ENCODE measurements around the gene PSD2.

Gene PSD2

GRCh38 chr5:139814191-139814601 lies 18.6 kb downstream of the PSD2 start:
- no peak for DNase-seq

DNA sequence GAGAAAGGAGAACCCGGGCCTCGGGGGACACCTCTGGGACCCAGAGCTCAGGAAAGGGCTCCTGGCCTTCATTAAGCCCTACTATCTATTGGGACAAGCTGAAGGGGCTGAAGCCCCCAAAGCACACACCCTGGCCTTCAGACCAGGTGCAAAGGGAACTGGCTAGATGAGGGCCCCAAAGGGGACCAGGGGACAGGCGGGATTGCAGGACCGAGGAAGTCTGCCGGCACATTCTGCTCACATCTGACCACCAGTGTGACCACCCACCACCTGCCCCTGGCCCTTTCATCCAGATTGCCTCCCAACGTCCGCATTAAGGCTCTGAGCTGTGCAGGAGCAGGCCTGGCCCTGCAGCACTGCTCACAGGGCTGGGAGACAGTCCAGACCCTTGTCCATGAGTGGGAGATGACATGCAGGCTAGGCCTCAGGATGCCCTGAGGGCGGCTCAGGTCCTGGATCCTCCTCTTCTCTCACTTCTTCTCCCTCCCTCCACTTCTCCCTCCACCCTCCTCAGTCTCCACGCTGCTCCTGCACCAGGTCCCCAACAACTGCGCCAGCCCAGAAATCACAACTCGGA lies 19.2 kb downstream of the PSD2 start:
- DNase-seq, result no peak

DNA sequence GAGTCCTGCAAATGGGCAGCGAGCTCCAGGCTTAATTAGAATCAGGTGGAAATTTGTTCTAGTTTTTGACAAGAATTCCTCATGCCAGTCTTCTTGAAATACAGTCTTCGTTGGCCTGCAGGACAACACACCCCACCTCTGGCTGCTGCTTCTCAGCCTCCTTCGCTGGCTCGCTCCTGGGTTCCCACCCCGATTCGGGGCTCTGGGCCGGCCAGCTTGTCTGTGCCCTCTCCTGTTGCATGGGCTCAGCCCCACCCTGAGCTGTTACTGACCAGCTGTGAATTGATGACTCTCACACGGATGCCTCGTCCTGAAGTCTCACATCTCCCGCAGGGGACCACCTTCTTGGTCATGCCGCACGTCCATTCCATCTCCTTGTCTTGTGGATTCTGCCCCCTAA lies 21.0 kb downstream of the PSD2 start:
- no peak for DNase-seq

DNA sequence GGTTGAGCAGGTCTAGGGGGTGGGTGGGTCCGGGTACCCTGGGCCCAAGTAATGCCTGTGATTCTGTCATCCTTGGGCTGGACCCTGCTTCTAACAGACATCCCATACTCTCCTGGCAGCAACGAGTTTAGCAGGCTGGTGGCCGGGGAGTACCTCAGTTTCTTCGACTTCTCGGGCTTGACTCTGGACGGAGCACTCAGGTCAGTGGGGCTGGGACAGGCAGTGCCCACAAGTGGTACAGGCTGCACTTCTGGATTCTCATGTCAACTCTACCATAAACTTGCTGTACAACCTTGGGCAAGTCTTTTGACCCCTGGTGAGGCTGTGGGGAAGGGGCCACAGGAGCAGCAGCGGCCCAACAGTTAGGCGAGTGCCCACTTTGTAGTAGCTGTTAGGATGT lies 21.8 kb downstream of the PSD2 start:
- no peak for DNase-seq

GRCh38 chr5:139817970-139818369 lies 22.4 kb downstream of the PSD2 start:
- no peak for DNase-seq

DNA sequence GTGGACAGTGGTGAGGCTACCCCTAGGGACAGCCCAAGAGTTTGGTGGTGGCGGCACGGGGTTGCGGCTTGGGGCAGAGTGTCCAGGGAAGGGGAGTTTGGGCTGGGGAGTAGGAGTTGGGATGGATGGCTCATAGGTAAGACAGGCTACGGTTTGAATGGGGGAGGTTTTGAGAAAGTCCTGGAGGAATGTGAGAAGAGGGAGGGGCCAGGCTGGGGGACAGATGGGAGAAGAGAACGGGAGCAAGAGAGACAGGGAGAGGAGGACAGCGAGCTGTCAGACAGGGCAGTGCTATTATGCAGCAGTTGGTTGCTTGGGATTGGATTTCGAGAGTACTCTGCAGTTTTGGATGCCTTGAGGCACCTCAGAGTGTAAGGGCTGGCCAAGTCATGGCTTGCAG lies 24.5 kb downstream of the PSD2 start:
- no peak for DNase-seq

- no peak for DNase-seq
Observed at GRCh38 chr5:139820606-139821005, 25.0 kb downstream of the PSD2 start.

DNA sequence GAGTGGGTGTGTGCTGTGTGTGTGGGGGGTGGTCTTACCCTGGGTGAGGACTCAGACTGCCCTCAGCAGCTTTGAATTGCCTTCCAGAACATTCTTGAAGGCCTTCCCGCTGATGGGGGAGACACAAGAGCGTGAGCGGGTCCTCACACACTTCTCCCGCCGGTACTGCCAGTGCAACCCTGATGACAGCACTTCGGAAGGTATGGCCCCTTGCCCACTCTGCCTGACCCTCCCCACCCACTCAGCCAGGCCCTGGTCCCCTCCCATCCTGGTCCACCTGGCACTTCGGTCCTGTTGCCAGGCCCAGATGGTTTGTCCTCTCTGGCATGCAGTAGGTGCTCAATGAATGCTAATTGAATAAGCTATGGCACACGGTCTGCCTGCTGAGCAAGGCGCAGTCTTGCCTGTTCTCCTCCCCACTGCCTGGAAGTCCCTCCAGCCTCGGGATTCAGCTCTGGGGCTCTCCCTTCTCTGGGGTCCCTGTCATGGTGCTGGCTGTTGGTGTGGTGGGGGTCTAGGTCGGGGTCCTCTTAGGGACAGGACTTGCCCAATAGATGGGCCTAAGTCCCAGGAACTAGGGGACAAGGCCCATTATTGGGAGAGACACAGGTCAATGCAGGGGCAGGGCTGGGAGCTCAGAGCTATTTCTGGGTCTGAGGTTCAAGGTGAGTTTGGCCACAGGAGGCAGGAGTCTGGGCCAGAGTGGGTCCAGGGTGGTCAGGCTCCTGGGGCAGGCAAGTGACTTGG lies 26.4 kb downstream of the PSD2 start:
- no peak for DNase-seq

DNA sequence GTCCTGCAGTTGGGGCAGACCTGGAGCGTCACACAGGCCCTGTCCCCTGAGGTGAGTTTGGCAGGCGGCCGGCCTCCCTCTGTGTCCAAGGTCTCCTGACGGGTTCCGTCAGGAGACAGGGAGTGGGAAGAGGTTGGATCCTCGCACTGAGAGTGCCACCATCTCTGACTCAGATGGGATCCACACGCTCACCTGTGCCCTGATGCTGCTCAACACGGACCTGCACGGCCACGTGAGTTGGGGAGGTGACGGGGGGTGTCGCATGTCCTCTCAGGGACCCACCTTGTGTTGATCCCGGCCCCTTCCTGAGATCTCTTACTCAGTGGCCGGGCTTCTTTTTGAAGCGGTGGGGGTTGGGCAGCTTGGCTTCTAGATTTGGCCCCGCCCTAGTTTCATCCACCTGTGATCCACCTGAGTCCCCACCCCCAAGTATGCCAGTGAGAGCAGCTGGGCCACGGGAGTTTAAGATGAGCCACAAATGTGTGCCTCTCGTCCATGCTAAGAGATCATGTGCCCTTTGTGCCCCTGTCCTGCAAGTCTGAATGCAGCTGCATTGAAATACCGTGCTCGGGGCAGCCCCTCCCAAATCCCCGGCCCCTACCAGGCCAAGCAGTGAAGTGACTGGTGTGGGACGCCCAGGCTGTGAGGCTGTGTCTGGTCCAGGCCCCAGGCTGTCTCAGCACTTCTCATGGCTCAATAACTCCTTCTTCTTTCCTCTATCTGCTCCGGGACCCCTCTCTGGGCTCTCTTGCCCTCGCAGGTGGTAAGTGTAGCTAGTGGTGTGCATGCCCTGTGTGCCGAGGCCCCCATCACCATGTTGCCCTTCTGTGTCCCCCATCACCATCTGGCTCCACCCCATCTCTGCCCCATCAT lies 27.2 kb downstream of the PSD2 start:
- no peak for DNase-seq

DNA sequence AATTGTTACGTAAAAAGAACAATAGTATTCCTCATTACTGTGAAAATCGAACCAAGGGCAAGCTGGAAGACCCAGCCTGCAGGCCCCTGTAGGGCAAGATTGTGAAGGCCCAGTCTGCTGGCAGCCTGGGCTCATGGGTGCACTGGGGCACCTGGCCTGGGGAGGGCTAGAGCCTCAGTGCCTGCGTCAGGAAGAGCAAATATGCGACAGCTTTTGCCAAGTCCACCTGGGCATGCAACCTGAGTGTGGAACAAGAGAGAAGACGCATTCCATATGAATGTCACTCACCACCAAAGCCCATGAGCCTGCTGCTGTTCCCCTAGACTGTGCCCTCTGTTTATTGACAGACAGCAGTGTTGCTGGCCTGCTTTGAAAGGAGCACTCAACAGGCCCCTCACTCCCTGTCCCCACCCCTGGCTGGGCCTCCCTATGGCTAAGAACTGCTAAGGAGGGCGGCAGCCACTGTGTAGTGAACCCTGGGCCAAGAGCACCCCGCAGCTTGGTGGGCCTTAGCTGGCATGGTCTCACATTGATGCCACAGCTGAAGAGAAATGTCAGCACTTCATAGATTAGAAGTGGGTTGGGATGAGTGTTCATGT lies 28.2 kb downstream of the PSD2 start:
- DNase-seq, result no peak

DNA sequence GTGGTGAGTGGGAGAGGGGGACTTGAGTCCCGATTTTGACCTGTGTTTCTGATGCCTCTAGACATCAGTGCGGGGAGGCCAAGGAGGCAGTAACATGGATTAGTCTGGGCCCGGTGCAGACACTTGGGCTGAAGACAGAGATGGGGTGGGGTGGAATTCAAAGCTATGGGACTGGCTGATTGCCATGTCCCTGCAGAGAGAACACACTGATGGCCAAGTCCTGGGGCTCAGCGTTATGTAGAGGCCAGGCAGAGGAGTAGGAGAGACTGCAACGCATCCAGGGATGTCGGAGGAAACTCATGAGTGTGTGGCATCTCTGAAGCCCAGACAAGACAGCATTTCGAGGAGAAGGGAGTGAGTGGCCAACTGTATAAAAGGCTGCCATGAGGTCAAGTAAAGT lies 30.1 kb downstream of the PSD2 start:
- DNase-seq, result no peak

DNA sequence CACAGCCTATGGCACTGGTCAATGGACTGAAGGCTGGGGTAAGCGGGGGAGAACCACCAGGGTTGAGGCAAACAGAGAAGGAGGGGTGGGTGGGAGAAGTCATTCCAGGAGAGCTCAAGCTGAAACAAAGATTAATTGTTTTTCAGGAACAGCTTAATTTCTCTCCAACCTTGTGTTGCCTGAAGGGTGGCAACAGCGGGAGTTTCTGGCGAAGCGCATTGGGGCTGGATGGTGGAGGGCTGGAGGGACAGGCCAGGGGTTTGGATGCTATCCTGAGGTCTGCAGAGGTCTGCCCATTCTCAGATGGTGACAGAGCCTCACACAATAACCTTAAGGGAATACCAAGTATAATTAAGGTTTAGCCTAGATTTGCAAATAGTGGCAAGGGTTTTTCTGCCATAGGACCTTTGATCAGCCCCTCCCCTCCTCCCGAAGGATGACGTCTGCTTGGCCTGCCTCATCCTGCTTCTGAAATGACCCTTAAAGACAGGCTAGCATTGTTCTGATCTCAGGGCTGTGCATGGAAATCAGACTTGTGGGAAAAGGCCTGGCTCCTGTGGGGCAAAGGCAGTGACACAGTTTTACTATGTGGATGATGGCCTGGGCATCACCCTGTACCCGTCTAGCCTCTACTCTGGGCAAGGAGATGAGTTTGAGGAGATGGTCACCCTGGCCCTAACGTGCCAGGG lies 32.7 kb downstream of the PSD2 start:
- DNase-seq, result no peak

- DNase-seq, result no peak
Observed at GRCh38 chr5:139829471-139829870, 33.9 kb downstream of the PSD2 start.

GRCh38 chr5:139831624-139832023 lies 36.0 kb downstream of the PSD2 start:
- DNase-seq, result no peak

- DNase-seq, result no peak
Observed at GRCh38 chr5:139833525-139833924, 37.9 kb downstream of the PSD2 start.

DNA sequence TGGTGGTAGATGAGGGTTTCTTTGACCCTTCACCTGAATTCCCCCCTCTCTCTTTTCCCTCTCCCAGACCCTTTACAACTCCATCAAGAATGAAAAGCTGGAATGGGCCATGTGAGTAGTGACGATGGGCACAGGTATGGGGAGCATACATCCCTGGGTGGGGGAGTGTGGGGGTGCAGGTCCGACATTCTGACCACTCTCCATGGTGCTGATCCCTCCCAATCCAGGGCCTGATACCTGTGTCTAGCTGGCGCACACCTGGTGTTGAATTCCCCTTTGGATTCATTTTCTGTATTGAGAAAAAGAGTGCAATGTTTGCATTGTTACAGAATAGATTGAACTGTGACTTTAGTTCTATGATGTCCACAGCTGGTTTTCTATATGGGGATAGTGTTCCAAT lies 40.0 kb downstream of the PSD2 start:
- no peak for DNase-seq

- DNase-seq, result no peak
Observed at GRCh38 chr5:139836469-139837208, 41.0 kb downstream of the PSD2 start.

DNA sequence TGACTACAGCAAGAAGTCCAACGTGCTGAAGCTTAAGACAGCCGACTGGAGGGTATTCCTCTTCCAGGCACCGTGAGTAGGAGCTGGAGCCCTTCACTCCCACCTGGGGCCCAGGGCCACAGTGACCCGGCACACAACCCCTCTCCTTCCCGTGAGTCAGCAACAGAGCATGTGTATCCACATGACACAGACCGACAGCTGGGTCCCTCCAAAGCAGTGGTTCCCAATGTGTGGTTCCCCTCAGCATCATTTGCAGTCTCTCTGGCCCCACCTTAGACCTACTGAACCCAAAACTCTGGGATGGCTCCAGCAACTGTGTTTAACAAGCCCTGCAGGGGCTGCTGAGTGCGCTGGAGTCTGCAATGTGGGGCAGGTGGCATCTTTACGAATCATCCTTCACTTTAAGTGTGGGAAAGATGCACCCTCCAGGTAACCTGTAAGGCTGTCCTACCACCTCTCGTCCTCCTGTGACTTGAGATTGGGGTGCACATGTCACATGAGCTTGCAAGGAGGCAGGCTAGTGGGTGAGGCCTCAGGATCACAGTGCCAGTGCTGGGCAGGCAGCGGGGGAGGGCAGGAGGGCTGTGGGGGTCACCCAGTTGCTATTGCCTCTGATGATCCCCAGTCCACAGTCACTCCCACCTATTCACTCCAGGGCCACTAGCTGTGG lies 42.2 kb downstream of the PSD2 start:
- DNase-seq, result no peak

- DNase-seq, result no peak
Observed at GRCh38 chr5:139838381-139839197, 43.0 kb downstream of the PSD2 start.

DNA sequence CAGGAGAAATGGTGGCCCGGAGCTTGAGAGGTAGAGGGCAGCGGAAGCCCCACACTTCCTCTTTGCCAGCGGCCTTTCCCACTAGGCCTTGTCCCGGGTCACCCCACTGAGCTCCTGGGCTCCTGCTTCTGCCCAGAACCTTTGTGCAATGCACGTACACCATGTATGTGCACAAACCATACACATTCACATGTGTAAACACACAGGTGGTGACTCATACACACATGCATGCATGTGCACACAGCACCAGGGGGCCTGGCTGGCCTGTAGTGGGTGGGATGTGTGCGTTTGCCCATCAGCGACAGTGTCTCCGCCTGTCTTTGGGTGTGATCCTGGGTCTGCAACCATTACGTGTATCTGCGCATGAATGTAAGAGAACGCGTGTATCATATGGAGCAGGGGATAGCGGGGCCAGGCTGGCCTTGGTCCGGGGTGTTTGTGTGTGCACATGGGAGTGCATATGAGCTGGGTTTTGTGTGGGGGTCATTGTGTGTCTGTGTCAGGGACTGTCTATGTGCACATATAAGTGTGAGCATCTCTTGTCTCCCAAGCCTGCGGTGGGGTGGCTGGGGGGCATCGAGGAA lies 43.7 kb downstream of the PSD2 start:
- DNase-seq, result no peak
